Eye (tissue), 1 donor: Measurements from ENCODE around the gene MICAL2.
A peak's percentile ranks its signal among the peaks of the same experiment; 100 is the strongest.

Experiments
- DNase-seq: peaks from one replicate; pipeline ENCODE4 v3.0.0-alpha.2; 2015

MICAL2 gene

GRCh38 chr11:12253843-12254281 lies 143.5 kb downstream of the MICAL2 start:
- no peak for DNase-seq

GRCh38 chr11:12258451-12258850 lies 148.1 kb downstream of the MICAL2 start:
- no peak for DNase-seq

- DNase-seq = no peak
These were observed 149.6 kb downstream of the MICAL2 start for GRCh38 chr11:12259956-12260355.

GRCh38 chr11:12260731-12261521 lies 150.5 kb downstream of the MICAL2 start:
- no peak for DNase-seq

GRCh38 chr11:12261551-12261950 lies 151.2 kb downstream of the MICAL2 start:
- no peak for DNase-seq

- no peak for DNase-seq
These were observed 152.8 kb downstream of the MICAL2 start for GRCh38 chr11:12263141-12263693.

- DNase-seq = no peak
These were observed 154.0 kb downstream of the MICAL2 start for GRCh38 chr11:12264361-12264760.

GRCh38 chr11:12266132-12266531 lies 155.7 kb downstream of the MICAL2 start:
- DNase-seq = no peak

GRCh38 chr11:12266943-12267342 lies 156.6 kb downstream of the MICAL2 start:
- DNase-seq = no peak

- DNase-seq = no peak
These were observed 157.5 kb downstream of the MICAL2 start for GRCh38 chr11:12267921-12268320.

- DNase-seq = peak; percentile 51
These were observed 158.7 kb downstream of the MICAL2 start for GRCh38 chr11:12269104-12269441.

GRCh38 chr11:12269446-12270214 lies 159.2 kb downstream of the MICAL2 start:
- DNase-seq = no peak

GRCh38 chr11:12270215-12270797 lies 159.9 kb downstream of the MICAL2 start:
- DNase-seq = no peak

- DNase-seq = no peak
These were observed 160.4 kb downstream of the MICAL2 start for GRCh38 chr11:12270817-12271216.

- DNase-seq = no peak
These were observed 160.9 kb downstream of the MICAL2 start for GRCh38 chr11:12271241-12271640.

- no peak for DNase-seq
These were observed 161.5 kb downstream of the MICAL2 start for GRCh38 chr11:12271826-12272366.

- DNase-seq = no peak
These were observed 162.6 kb downstream of the MICAL2 start for GRCh38 chr11:12272821-12273617.

GRCh38 chr11:12273618-12273995 lies 163.2 kb downstream of the MICAL2 start:
- no peak for DNase-seq

GRCh38 chr11:12274056-12274455 lies 163.7 kb downstream of the MICAL2 start:
- no peak for DNase-seq

GRCh38 chr11:12274558-12275197 lies 164.3 kb downstream of the MICAL2 start:
- no peak for DNase-seq

GRCh38 chr11:12275818-12276217 lies 165.4 kb downstream of the MICAL2 start:
- DNase-seq = no peak

- DNase-seq = no peak
These were observed 166.0 kb downstream of the MICAL2 start for GRCh38 chr11:12276356-12276755.
